HL-60 (cell line): ENCODE measurements around the gene SLC9A7.

Experiments
- CTCF ChIP-seq: IDR thresholded peaks from one replicate; pipeline ENCODE4 v1.5.1; 2011; ENCODE audit warnings: low read length, control low read depth, inconsistent platforms; ENCODE audit not compliant: insufficient read depth
- TF ChIP-seq, protein P1 (sequence below): IDR thresholded peaks from 2 replicates; pipeline ENCODE4 v1.6.1; 2012; ENCODE audit warnings: low read depth; ENCODE audit not compliant: insufficient replicate concordance

- no peak for TF ChIP-seq CTCF
- TF ChIP-seq, protein P1, sequence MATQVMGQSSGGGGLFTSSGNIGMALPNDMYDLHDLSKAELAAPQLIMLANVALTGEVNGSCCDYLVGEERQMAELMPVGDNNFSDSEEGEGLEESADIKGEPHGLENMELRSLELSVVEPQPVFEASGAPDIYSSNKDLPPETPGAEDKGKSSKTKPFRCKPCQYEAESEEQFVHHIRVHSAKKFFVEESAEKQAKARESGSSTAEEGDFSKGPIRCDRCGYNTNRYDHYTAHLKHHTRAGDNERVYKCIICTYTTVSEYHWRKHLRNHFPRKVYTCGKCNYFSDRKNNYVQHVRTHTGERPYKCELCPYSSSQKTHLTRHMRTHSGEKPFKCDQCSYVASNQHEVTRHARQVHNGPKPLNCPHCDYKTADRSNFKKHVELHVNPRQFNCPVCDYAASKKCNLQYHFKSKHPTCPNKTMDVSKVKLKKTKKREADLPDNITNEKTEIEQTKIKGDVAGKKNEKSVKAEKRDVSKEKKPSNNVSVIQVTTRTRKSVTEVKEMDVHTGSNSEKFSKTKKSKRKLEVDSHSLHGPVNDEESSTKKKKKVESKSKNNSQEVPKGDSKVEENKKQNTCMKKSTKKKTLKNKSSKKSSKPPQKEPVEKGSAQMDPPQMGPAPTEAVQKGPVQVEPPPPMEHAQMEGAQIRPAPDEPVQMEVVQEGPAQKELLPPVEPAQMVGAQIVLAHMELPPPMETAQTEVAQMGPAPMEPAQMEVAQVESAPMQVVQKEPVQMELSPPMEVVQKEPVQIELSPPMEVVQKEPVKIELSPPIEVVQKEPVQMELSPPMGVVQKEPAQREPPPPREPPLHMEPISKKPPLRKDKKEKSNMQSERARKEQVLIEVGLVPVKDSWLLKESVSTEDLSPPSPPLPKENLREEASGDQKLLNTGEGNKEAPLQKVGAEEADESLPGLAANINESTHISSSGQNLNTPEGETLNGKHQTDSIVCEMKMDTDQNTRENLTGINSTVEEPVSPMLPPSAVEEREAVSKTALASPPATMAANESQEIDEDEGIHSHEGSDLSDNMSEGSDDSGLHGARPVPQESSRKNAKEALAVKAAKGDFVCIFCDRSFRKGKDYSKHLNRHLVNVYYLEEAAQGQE: no peak
Measured at GRCh38 chrX:46777971-46778810, 19.3 kb upstream of the SLC9A7 start.
